H1 (cell line): Measurements from ENCODE around the gene GIPR. TPM values are rescaled to one million over a fixed set of nuclear protein-coding genes. Genes with fewer than 3 reads are reported as not detected.

Experiments used
- CTCF ChIA-PET: fragments of 300-600 bp; sonication (Branson Sonifier 250); formaldehyde crosslinking; loops from one replicate; lab custom pipeline; 2021; ENCODE audit not compliant: partially characterized antibody; lab: Charles Lee
- POLR2A ChIA-PET: fragments of 300-600 bp; sonication (Branson Sonifier 250); formaldehyde crosslinking; loops from one replicate; lab custom pipeline; 2021; ENCODE audit warnings: inconsistent platforms; ENCODE audit not compliant: partially characterized antibody; lab: Charles Lee
- DNase-seq, 2 experiments: peaks; one replicate each; pipeline versions ENCODE4 v3.0.0 to v3.0.0-alpha.2; 2010 to 2022; ENCODE audit warnings: low spot score in 2 of 2, low read depth in 1 of 2, mixed read lengths in 1 of 2
- FAIRE-seq: peaks from 2 replicates; lab custom pipeline; 2011; peaks lifted over from hg19 to GRCh38; lab: Jason Lieb, UNC
- H2AFZ ChIP-seq: 2 replicates; pipeline ENCODE4 v1.8.1; 2012; ENCODE audit warnings: low read length, inconsistent platforms
- H2AK5ac ChIP-seq: 2 replicates; pipeline ENCODE4 v1.6.1; 2013; ENCODE audit warnings: low read depth, low read length
- H2BK120ac ChIP-seq: replicated peaks from 2 replicates; pipeline ENCODE3; 2013; ENCODE audit warnings: low read depth, low read length, inconsistent platforms
- H2BK12ac ChIP-seq: 2 replicates; pipeline ENCODE4 v1.6.1; 2013; ENCODE audit warnings: low read depth, low read length
- H2BK15ac ChIP-seq: 2 replicates; pipeline ENCODE4 v1.6.1; 2013; ENCODE audit warnings: low read length
- H2BK20ac ChIP-seq: 2 replicates; pipeline ENCODE4 v1.6.1; 2013; ENCODE audit warnings: low read length
- H2BK5ac ChIP-seq: 2 replicates; pipeline ENCODE4 v1.6.1; 2013; ENCODE audit warnings: low read depth, low read length
- H3K14ac ChIP-seq: 2 replicates; pipeline ENCODE4 v1.6.1; 2013; ENCODE audit warnings: inconsistent platforms; ENCODE audit not compliant: insufficient read length
- H3K18ac ChIP-seq: 2 replicates; pipeline ENCODE4 v1.6.1; 2013; ENCODE audit warnings: low read length; ENCODE audit errors: extremely low read depth
- H3K23ac ChIP-seq: 2 replicates; pipeline ENCODE4 v1.6.1; 2013; ENCODE audit warnings: inconsistent platforms; ENCODE audit not compliant: insufficient read length
- H3K23me2 ChIP-seq: 2 replicates; pipeline ENCODE4 v1.6.1; 2013; ENCODE audit warnings: low read depth, low read length
- H3K27ac ChIP-seq: 2 replicates; pipeline ENCODE4 v1.6.1; 2011; ENCODE audit warnings: low read depth, low read length, inconsistent platforms
- H3K27me3 ChIP-seq, 4 experiments: replicated peaks in 1 of 4; 1 replicate in 1 of 4; 2 replicates in 3 of 4; pipeline versions ENCODE4 v1.6.1 to v1.8.1; 2011 to 2013; ENCODE audit warnings: low read length in 3 of 4, mild to moderate bottlenecking in 3 of 4, inconsistent platforms in 2 of 4, mixed read lengths in 2 of 4, moderate library complexity in 1 of 4; ENCODE audit not compliant: control insufficient read depth in 3 of 4, insufficient read depth in 3 of 4; ENCODE audit errors: extremely low read depth in 1 of 4
- H3K36me3 ChIP-seq, 4 experiments: 2 replicates each; pipeline versions ENCODE4 v1.6.1 to v1.8.1; 2011 to 2013; ENCODE audit warnings: mild to moderate bottlenecking in 4 of 4, low read length in 3 of 4, moderate library complexity in 2 of 4, control low read depth in 1 of 4, inconsistent platforms in 1 of 4; ENCODE audit not compliant: insufficient read depth in 4 of 4, control insufficient read depth in 2 of 4
- H3K4ac ChIP-seq: replicated peaks from 2 replicates; pipeline ENCODE3; 2013; ENCODE audit warnings: low read length, low read depth, mixed read lengths, inconsistent platforms; ENCODE audit not compliant: insufficient read length
- H3K4me1 ChIP-seq, 4 experiments: replicated peaks in 1 of 4; 1 replicate in 1 of 4; 2 replicates in 3 of 4; pipeline versions ENCODE4 v1.6.1 to v1.8.1; 2011 to 2013; ENCODE audit warnings: low read length in 3 of 4, inconsistent platforms in 2 of 4, mixed read lengths in 1 of 4; ENCODE audit not compliant: insufficient read depth in 4 of 4, control insufficient read depth in 3 of 4
- H3K4me2 ChIP-seq, 2 experiments: 2 replicates each; pipeline versions ENCODE4 v1.6.1 to v1.8.1; 2011 to 2013; ENCODE audit warnings: low read depth in 2 of 2, low read length in 2 of 2, control low read depth in 1 of 2, inconsistent platforms in 1 of 2, mild to moderate bottlenecking in 1 of 2; ENCODE audit not compliant: insufficient read depth in 1 of 2
- H3K4me3 ChIP-seq, 4 experiments: fragments of 200-600, 300-600 bp in 1 of 4; sonication (generic), shearing (Covaris generic), sonication (Bioruptor Twin) in 1 of 4; 2 replicates each; pipeline versions ENCODE4 v1.5.1 to v1.8.1; 2011 to 2016; ENCODE audit warnings: low read length in 4 of 4, low read depth in 3 of 4, control low read depth in 2 of 4, inconsistent platforms in 2 of 4, mild to moderate bottlenecking in 2 of 4, mixed read lengths in 1 of 4, moderate library complexity in 1 of 4; ENCODE audit not compliant: insufficient read depth in 2 of 4; ENCODE audit errors: extremely low read depth in 1 of 4
- H3K56ac ChIP-seq: replicated peaks from 2 replicates; pipeline ENCODE3; 2013; ENCODE audit warnings: low read depth, mild to moderate bottlenecking, mixed read lengths, low read length, inconsistent platforms; ENCODE audit not compliant: insufficient read length
- H3K79me1 ChIP-seq: 2 replicates; pipeline ENCODE4 v1.6.1; 2013; ENCODE audit warnings: low read depth, low read length, control low read depth
- H3K79me2 ChIP-seq, 2 experiments: 2 replicates each; pipeline versions ENCODE4 v1.6.1 to v1.8.1; 2012 to 2013; ENCODE audit warnings: low read length in 2 of 2, mild to moderate bottlenecking in 2 of 2, inconsistent platforms in 1 of 2; ENCODE audit not compliant: insufficient read depth in 2 of 2, control insufficient read depth in 1 of 2
- H3K9ac ChIP-seq, 4 experiments: replicated peaks in 1 of 4; 1 replicate in 1 of 4; 2 replicates in 3 of 4; pipeline versions ENCODE4 v1.6.1 to v1.8.1; 2011 to 2013; ENCODE audit warnings: low read depth in 3 of 4, low read length in 3 of 4, control low read depth in 2 of 4, mild to moderate bottlenecking in 2 of 4, moderate library complexity in 2 of 4, inconsistent platforms in 1 of 4; ENCODE audit errors: extremely low read depth in 1 of 4
- H3K9me3 ChIP-seq, 2 experiments: 2 replicates each; pipeline versions ENCODE4 v1.6.1 to v1.8.1; 2012 to 2013; ENCODE audit warnings: mild to moderate bottlenecking in 2 of 2, moderate library complexity in 2 of 2, control low read depth in 1 of 2, inconsistent platforms in 1 of 2, low read depth in 1 of 2, low read length in 1 of 2, mixed read lengths in 1 of 2; ENCODE audit not compliant: insufficient read depth in 2 of 2
- H4K20me1 ChIP-seq, 2 experiments: replicated peaks in 1 of 2; 2 replicates each; pipeline versions ENCODE3 to v1.8.1; 2011 to 2013; ENCODE audit warnings: inconsistent platforms in 2 of 2, low read length in 2 of 2, mild to moderate bottlenecking in 1 of 2; ENCODE audit not compliant: insufficient read depth in 2 of 2, control insufficient read depth in 1 of 2
- H4K5ac ChIP-seq: 2 replicates; pipeline ENCODE4 v1.6.1; 2013; ENCODE audit warnings: low read length, low read depth, mixed read lengths, inconsistent platforms; ENCODE audit not compliant: insufficient read length
- H4K8ac ChIP-seq: 2 replicates; pipeline ENCODE4 v1.8.0; 2013; ENCODE audit warnings: mild to moderate bottlenecking, moderate library complexity, low read length, inconsistent platforms; ENCODE audit not compliant: insufficient read depth; ENCODE audit errors: extremely low read depth
- H4K91ac ChIP-seq: replicated peaks from 2 replicates; pipeline ENCODE3; 2013; ENCODE audit warnings: low read length, mixed read lengths, inconsistent platforms; ENCODE audit not compliant: insufficient read length
- ASH2L ChIP-seq: fragments of 200-600, 300-600 bp; sonication (generic); IDR thresholded peaks from one replicate; pipeline ENCODE4 v1.7.1; 2017; ENCODE audit warnings: low read length
- CBX8 ChIP-seq: fragments of 300-800, 300-1000 bp; sonication (generic); IDR thresholded peaks from 2 replicates; pipeline ENCODE4 v1.7.1; 2016; ENCODE audit warnings: low read depth, low read length, borderline replicate concordance
- CHD2 ChIP-seq: IDR thresholded peaks from 2 replicates; pipeline ENCODE4 v1.6.1; 2012; ENCODE audit warnings: low read length, improper control_type of control experiment
- EZH2 ChIP-seq: fragments of 200-600 bp; sonication (generic); IDR thresholded peaks from 2 replicates; pipeline ENCODE4 v1.7.1; 2012; ENCODE audit warnings: low read depth, mild to moderate bottlenecking, moderate library complexity, low read length, inconsistent platforms; ENCODE audit not compliant: severe bottlenecking
- HDAC6 ChIP-seq: IDR thresholded peaks from one replicate; pipeline ENCODE4 v1.7.1; 2012; ENCODE audit warnings: low read depth, mild to moderate bottlenecking, inconsistent platforms, low read length, moderate library complexity
- JUN ChIP-seq: IDR thresholded peaks from 2 replicates; pipeline ENCODE4 v1.6.1; 2011; ENCODE audit warnings: low read depth, mild to moderate bottlenecking, improper control_type of control experiment, low read length
- KDM1A ChIP-seq: fragments of 200-600, 300-600 bp; sonication (generic); IDR thresholded peaks from 2 replicates; pipeline ENCODE4 v1.7.1; 2016; ENCODE audit warnings: mild to moderate bottlenecking, low read length, borderline replicate concordance
- KDM5A ChIP-seq: fragments of 200-600 bp; IDR thresholded peaks from 2 replicates; pipeline ENCODE4 v1.7.1; 2012; ENCODE audit warnings: mild to moderate bottlenecking, low read length, inconsistent platforms, mixed read lengths
- RNF2 ChIP-seq: fragments of 200-900, 300-1000 bp; sonication (generic); IDR thresholded peaks from 2 replicates; pipeline ENCODE4 v1.7.1; 2016; ENCODE audit warnings: borderline replicate concordance, low read depth, mild to moderate bottlenecking, antibody characterized with exemption, low read length; ENCODE audit not compliant: poor library complexity, severe bottlenecking; ENCODE audit errors: missing control alignments
- RXRA ChIP-seq: IDR thresholded peaks from 2 replicates; pipeline ENCODE4 v1.6.1; 2011; ENCODE audit warnings: low read depth, mild to moderate bottlenecking, low read length, moderate library complexity; ENCODE audit not compliant: insufficient read depth
- SAP30 ChIP-seq: fragments of 300-600 bp; sonication (generic); IDR thresholded peaks from 2 replicates; pipeline ENCODE4 v1.7.1; 2012; ENCODE audit warnings: low read length, moderate library complexity, mild to moderate bottlenecking, inconsistent platforms; ENCODE audit not compliant: insufficient read depth, insufficient replicate concordance
- SIRT6 ChIP-seq: IDR thresholded peaks from one replicate; pipeline ENCODE4 v1.7.1; 2012; ENCODE audit warnings: low read length, inconsistent platforms
- SP4 ChIP-seq: IDR thresholded peaks from 2 replicates; pipeline ENCODE4 v1.6.1; 2012; ENCODE audit warnings: low read length, inconsistent platforms
- TAF1 ChIP-seq: IDR thresholded peaks from 2 replicates; pipeline ENCODE4 v1.6.1; 2011; ENCODE audit warnings: mild to moderate bottlenecking, low read depth, low read length
- TAF7 ChIP-seq: optimal IDR thresholded peaks from 2 replicates; pipeline ENCODE3; 2011; ENCODE audit warnings: low read depth, mild to moderate bottlenecking, inconsistent platforms, low read length, moderate library complexity, borderline replicate concordance
- WGBS, 2 experiments: shearing (Covaris generic) in 1 of 2; methylation state at CpG; one replicate each; pipeline versions ENCODE4 v1.1.6 to v1.1.7; 2013 to 2015; ENCODE audit warnings: low lambda C conversion rate in 2 of 2, mixed read lengths in 2 of 2, inconsistent platforms in 1 of 2, low coverage in 1 of 2, missing lambda C conversion rate in 1 of 2; ENCODE audit not compliant: insufficient replicate concordance in 2 of 2, insufficient coverage in 1 of 2, insufficient read length in 1 of 2; ENCODE audit errors: extremely low coverage in 1 of 2, missing lambda C conversion rate in 1 of 2; 5-methylcytosine and 5-hydroxymethylcytosine counted together
- polyA plus RNA-seq, 7 experiments: library from polyadenylated mRNA; depleted of rRNA in 3 of 7; stranded (reverse) in 5 of 7; unstranded in 2 of 7; fragments of >200 nt in 5 of 7; fragments of 200-250 nt in 2 of 7; gene quantifications; 1 replicate in 5 of 7; 2 replicates in 1 of 7; 4 replicates in 1 of 7; pipeline versions ENCODE4 v1.2.1 to v1.2.3, GENCODE V29; 2011 to 2013; ENCODE audit warnings: missing spikeins in 2 of 7, mixed read lengths in 2 of 7
- total RNA-seq: library from RNA; stranded (reverse); fragmentation: NEBNext Ultra II Directional; extraction: Animal tissue kit (Norgen Biotek cat#: 25700); gene quantifications from 2 replicates; pipeline ENCODE4 v1.2.1, GENCODE V29; 2021

The GIPR gene
- total and polyA plus RNA-seq, 2 of the 8 experiments (the other 6 are each of a cell fraction or from before 2014, with no cell fraction given), result 0.42 to 1.3 TPM

DNA sequence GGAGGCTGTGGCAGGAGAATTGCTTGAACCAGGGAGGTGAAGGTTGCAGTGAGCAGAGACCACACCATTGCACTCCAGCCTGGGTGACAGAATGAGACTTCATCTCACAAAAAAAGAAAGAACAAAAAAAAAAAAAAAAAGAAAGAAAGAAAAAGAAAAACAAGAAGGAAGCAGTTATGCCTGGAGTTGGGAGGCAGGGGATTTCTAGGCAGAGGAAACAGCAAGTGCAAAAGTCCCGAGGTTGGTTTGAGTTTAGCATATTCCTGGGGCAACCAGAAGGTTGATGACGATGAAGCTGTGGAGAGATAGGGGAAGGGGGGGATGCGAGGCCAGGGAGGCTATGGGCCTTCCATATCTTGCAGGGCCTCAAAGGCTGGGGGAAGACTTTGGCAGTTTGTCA, 17.3 kb upstream of the GIPR start:
- POLR2A ChIA-PET, result interaction anchor here (0.9 to 1.2 kb wide), 3 partner anchors 9 to 20 kb away, joined by 4 read pairs; no protein-coding TSS in a partner anchor
- no peaks in the 10 kb centered on the region for H3K23me2 ChIP-seq
- DNase-seq, result no peak
- H2AK5ac ChIP-seq, result no peak overlapping the region
- no peak overlapping the region for H3K23ac ChIP-seq
- no peaks in the 10 kb centered on the region for H3K27me3 ChIP-seq
- no peak overlapping the region for H2BK15ac ChIP-seq
- H4K20me1 ChIP-seq, result no peaks in the 10 kb centered on the region
- no peak for FAIRE-seq
- H3K4me3 ChIP-seq, result no peak overlapping the region
- no peak overlapping the region for H2BK20ac ChIP-seq
- 94% methylated on average over 3 of the region's 3 CpGs; no CpG with 5 or more reads in 1 of the 2 experiments for WGBS, 2 experiments
- no peak overlapping the region for H3K14ac ChIP-seq
- no peaks in the 10 kb centered on the region for H3K79me1 ChIP-seq
- no peaks in the 10 kb centered on the region for H3K36me3 ChIP-seq
- H2AFZ ChIP-seq, result no peak overlapping the region
- no peak overlapping the region for H3K56ac ChIP-seq
- H3K4me2 ChIP-seq, result no peak overlapping the region
- no peak overlapping the region for H3K27ac ChIP-seq
- no peak overlapping the region for H4K5ac ChIP-seq
- no peak overlapping the region for H4K91ac ChIP-seq
- CTCF ChIA-PET, result interaction anchor here (0.6 to 4.5 kb wide), 6 partner anchors 9 to 223 kb away, joined by 3 to 30 read pairs (median 3); no protein-coding TSS in a partner anchor
- H3K9ac ChIP-seq, result no peak overlapping the region
- H3K79me2 ChIP-seq, result no peaks in the 10 kb centered on the region
- no peak overlapping the region for H4K8ac ChIP-seq
- no peak overlapping the region for H2BK5ac ChIP-seq
- no peak overlapping the region for H2BK12ac ChIP-seq
- no peak overlapping the region for H3K4ac ChIP-seq
- H2BK120ac ChIP-seq, result no peak overlapping the region
- peaks cover 0 to 3% (median 2%) of the 10 kb centered on the region in 4 experiments; a peak in 2 of 7 replicates for H3K4me1 ChIP-seq
- H3K9me3 ChIP-seq, result no peaks in the 10 kb centered on the region; a peak in 1 of 4 replicates
- no peak overlapping the region for H3K18ac ChIP-seq
- TF ChIP-seq RNF2, result no peak
- TF ChIP-seq TAF7, result no peak
- TF ChIP-seq KDM1A, result no peak
- no peak for TF ChIP-seq SIRT6
- TF ChIP-seq HDAC6, result no peak
- TF ChIP-seq KDM5A, result no peak
- no peak for TF ChIP-seq CBX8
- TF ChIP-seq JUN, result no peak
- no peak for TF ChIP-seq ASH2L
- TF ChIP-seq EZH2, result no peak
- TF ChIP-seq SP4, result no peak
- no peak for TF ChIP-seq TAF1
- no peak for TF ChIP-seq SAP30
- TF ChIP-seq CHD2, result no peak
- TF ChIP-seq RXRA, result no peak
